ENCODE results near the gene NPSR1. TPM values are rescaled to one million over a fixed set of nuclear protein-coding genes. Genes with fewer than 3 reads are reported as not detected.
"Not testable (repeated sequence)": the region's sequence is repeated elsewhere in the genome, so short reads cannot be mapped to it uniquely, and the experiment has no call there.

Gene NPSR1
- total RNA-seq, 2 experiments from 2014 or later = not detected

- POLR2A ChIA-PET, H3K4me3 Mint-ChIP-seq, H3K27ac Mint-ChIP-seq: not testable (repeated sequence)
These were observed 201.3 kb downstream of the NPSR1 start for GRCh38 chr7:34859281-34859680.

GRCh38 chr7:34866222-34866621 is 208.2 kb downstream of the NPSR1 start:
- DNase-seq; ATAC-seq; H3K9me3 Mint-ChIP-seq (ENCODE audit: low read depth); H3K36me3 Mint-ChIP-seq (ENCODE audit: low read depth); H3K4me3 Mint-ChIP-seq; intact Hi-C loops (cut with DNase I, micrococcal nuclease); H3K27ac Mint-ChIP-seq; POLR2A ChIA-PET; CTCF ChIA-PET; H3K4me1 Mint-ChIP-seq: not testable (repeated sequence)
- peaks cover 12% of the 10 kb centered on the region for H3K27me3 Mint-ChIP-seq

More at GRCh38 chr7:34859281-34859680, 201.3 kb downstream of the NPSR1 start:
- H3K4me1 Mint-ChIP-seq; DNase-seq; ATAC-seq; H3K9me3 Mint-ChIP-seq (ENCODE audit: low read depth); intact Hi-C loops (cut with DNase I, micrococcal nuclease); CTCF ChIA-PET; H3K36me3 Mint-ChIP-seq (ENCODE audit: low read depth): not testable (repeated sequence)
- peaks cover 13% of the 10 kb centered on the region for H3K27me3 Mint-ChIP-seq

- H3K4me1 Mint-ChIP-seq; POLR2A ChIA-PET; CTCF ChIA-PET; H3K9me3 Mint-ChIP-seq (ENCODE audit: low read depth); intact Hi-C loops (cut with DNase I, micrococcal nuclease); DNase-seq; H3K27ac Mint-ChIP-seq; H3K4me3 Mint-ChIP-seq; H3K27me3 Mint-ChIP-seq; H3K36me3 Mint-ChIP-seq (ENCODE audit: low read depth); ATAC-seq: not testable (repeated sequence)
These were observed 209.3 kb downstream of the NPSR1 start for GRCh38 chr7:34867341-34867740.

GRCh38 chr7:34868602-34869001 is 210.6 kb downstream of the NPSR1 start:
- H3K9me3 Mint-ChIP-seq (ENCODE audit: low read depth); H3K27me3 Mint-ChIP-seq; CTCF ChIA-PET; intact Hi-C loops (cut with DNase I, micrococcal nuclease); H3K36me3 Mint-ChIP-seq (ENCODE audit: low read depth); DNase-seq; ATAC-seq; H3K4me1 Mint-ChIP-seq; H3K4me3 Mint-ChIP-seq; POLR2A ChIA-PET; H3K27ac Mint-ChIP-seq: not testable (repeated sequence)

- Mint-ChIP-seq H3K27ac (no peak overlapping the region), H3K27me3 (no peaks in the 10 kb centered on the region), H3K4me1 (no peaks in the 10 kb centered on the region), H3K4me3 (no peak overlapping the region), H3K36me3 (ENCODE audit: low read depth) (no peaks in the 10 kb centered on the region), H3K9me3 (ENCODE audit: low read depth) (peaks cover 3% of the 10 kb centered on the region)
- CTCF ChIA-PET = no interaction called here
- ATAC-seq = no peak
- POLR2A ChIA-PET = no interaction called here
- intact Hi-C loops (cut with DNase I, micrococcal nuclease) = no loop called here
- DNase-seq = no peak
These were observed 211.0 kb downstream of the NPSR1 start for GRCh38 chr7:34869057-34869456.

GRCh38 chr7:34870041-34870440 is 212.0 kb downstream of the NPSR1 start:
- H3K36me3 Mint-ChIP-seq (ENCODE audit: low read depth); DNase-seq; ATAC-seq; POLR2A ChIA-PET; H3K9me3 Mint-ChIP-seq (ENCODE audit: low read depth); H3K4me1 Mint-ChIP-seq; intact Hi-C loops (cut with DNase I, micrococcal nuclease); H3K27ac Mint-ChIP-seq; H3K4me3 Mint-ChIP-seq; H3K27me3 Mint-ChIP-seq; CTCF ChIA-PET: not testable (repeated sequence)

GRCh38 chr7:34874329-34874728 is 216.3 kb downstream of the NPSR1 start:
- H3K27me3 Mint-ChIP-seq; H3K9me3 Mint-ChIP-seq (ENCODE audit: low read depth); H3K4me3 Mint-ChIP-seq; CTCF ChIA-PET; H3K27ac Mint-ChIP-seq; H3K36me3 Mint-ChIP-seq (ENCODE audit: low read depth); ATAC-seq; intact Hi-C loops (cut with DNase I, micrococcal nuclease); DNase-seq; POLR2A ChIA-PET; H3K4me1 Mint-ChIP-seq: not testable (repeated sequence)

GRCh38 chr7:34875481-34875880 is 217.5 kb downstream of the NPSR1 start:
- intact Hi-C loops (cut with DNase I, micrococcal nuclease) = no loop called here
- ATAC-seq = no peak
- CTCF ChIA-PET = no interaction called here

GRCh38 chr7:34878944-34879735 is 221.1 kb downstream of the NPSR1 start:
- CTCF ChIA-PET; H3K4me3 Mint-ChIP-seq; H3K27ac Mint-ChIP-seq; H3K27me3 Mint-ChIP-seq; H3K36me3 Mint-ChIP-seq (ENCODE audit: low read depth); H3K4me1 Mint-ChIP-seq; DNase-seq; intact Hi-C loops (cut with DNase I, micrococcal nuclease); POLR2A ChIA-PET; ATAC-seq: not testable (repeated sequence)
- peaks cover 12% of the 10 kb centered on the region for H3K9me3 Mint-ChIP-seq (ENCODE audit: low read depth)

More at GRCh38 chr7:34875481-34875880, 217.5 kb downstream of the NPSR1 start:
- Mint-ChIP-seq H3K4me3 (no peak overlapping the region), H3K36me3 (ENCODE audit: low read depth) (no peaks in the 10 kb centered on the region), H3K4me1 (no peaks in the 10 kb centered on the region), H3K9me3 (ENCODE audit: low read depth) (peaks cover 3% of the 10 kb centered on the region), H3K27ac (no peak overlapping the region), H3K27me3 (no peaks in the 10 kb centered on the region)
- no peak for DNase-seq
- POLR2A ChIA-PET = no interaction called here

GRCh38 chr7:34879871-34880270 is 221.9 kb downstream of the NPSR1 start:
- Mint-ChIP-seq H3K4me3 (no peak overlapping the region), H3K4me1 (no peaks in the 10 kb centered on the region), H3K27ac (no peak overlapping the region), H3K9me3 (ENCODE audit: low read depth) (peaks cover 13% of the 10 kb centered on the region), H3K36me3 (ENCODE audit: low read depth) (peaks cover 4% of the 10 kb centered on the region), H3K27me3 (peaks cover 3% of the 10 kb centered on the region)
- ChIA-PET CTCF (no interaction called here), POLR2A (no interaction called here)
- intact Hi-C loops (cut with DNase I, micrococcal nuclease) = no loop called here
- no peak for ATAC-seq
- DNase-seq = no peak

GRCh38 chr7:34883855-34884254 is 225.8 kb downstream of the NPSR1 start:
- H3K27me3 Mint-ChIP-seq; H3K36me3 Mint-ChIP-seq (ENCODE audit: low read depth); DNase-seq; H3K27ac Mint-ChIP-seq; ATAC-seq; intact Hi-C loops (cut with DNase I, micrococcal nuclease); POLR2A ChIA-PET; CTCF ChIA-PET; H3K4me1 Mint-ChIP-seq; H3K4me3 Mint-ChIP-seq: not testable (repeated sequence)
- H3K9me3 Mint-ChIP-seq (ENCODE audit: low read depth) = peaks cover 13% of the 10 kb centered on the region

GRCh38 chr7:34886856-34887255 is 228.8 kb downstream of the NPSR1 start:
- Mint-ChIP-seq H3K9me3 (ENCODE audit: low read depth) (peaks cover 12% of the 10 kb centered on the region), H3K4me1 (no peaks in the 10 kb centered on the region), H3K27ac (no peak overlapping the region), H3K36me3 (ENCODE audit: low read depth) (peaks cover 4% of the 10 kb centered on the region), H3K27me3 (peaks cover 11% of the 10 kb centered on the region), H3K4me3 (no peak overlapping the region)
- POLR2A ChIA-PET = no interaction called here
- CTCF ChIA-PET = no interaction called here
- DNase-seq (no peak), ATAC-seq (no peak)
- intact Hi-C loops (cut with DNase I, micrococcal nuclease) = no loop called here
